HG03520 (cell line): Measurements from ENCODE around the gene ATG2A.

Source experiments
- ATAC-seq: cut with Tn5 transposase; IDR thresholded peaks from one replicate; pipeline ENCODE4 v1.9.1; 2021; ENCODE audit warnings: mild to moderate bottlenecking, moderate library complexity; ENCODE audit not compliant: unreplicated experiment

The ATG2A gene

GRCh38 chr11:64905516-64906313 is 11.3 kb downstream of the ATG2A start:
- ATAC-seq = no peak

- no peak for ATAC-seq
Measured at GRCh38 chr11:64903291-64903833, 13.6 kb downstream of the ATG2A start.

GRCh38 chr11:64902102-64902900 is 14.7 kb downstream of the ATG2A start:
- no peak for ATAC-seq

GRCh38 chr11:64900774-64901173 is 16.2 kb downstream of the ATG2A start:
- no peak for ATAC-seq

DNA sequence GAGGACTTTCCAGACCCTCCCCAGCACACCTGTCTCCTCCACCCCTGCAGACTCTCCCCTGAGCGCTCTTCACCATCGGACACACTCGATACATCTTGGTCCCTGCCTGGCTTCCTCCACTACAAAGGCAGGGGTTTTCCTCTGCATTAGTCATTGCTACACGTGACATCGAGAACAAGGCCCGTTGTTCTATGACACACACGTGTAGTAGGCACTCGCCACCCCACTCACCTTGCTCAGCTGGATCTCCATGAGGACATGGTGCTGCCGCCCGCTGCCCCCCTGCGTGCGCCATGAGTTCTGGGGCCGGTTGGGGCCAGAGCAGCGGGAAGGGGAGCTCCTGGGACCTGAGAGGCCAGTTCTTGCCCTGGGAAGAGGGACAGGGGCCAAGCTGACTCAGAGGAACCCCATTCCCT is 16.7 kb downstream of the ATG2A start:
- ATAC-seq = no peak

- no peak for ATAC-seq
Measured at GRCh38 chr11:64898541-64898940, 18.5 kb downstream of the ATG2A start.

DNA sequence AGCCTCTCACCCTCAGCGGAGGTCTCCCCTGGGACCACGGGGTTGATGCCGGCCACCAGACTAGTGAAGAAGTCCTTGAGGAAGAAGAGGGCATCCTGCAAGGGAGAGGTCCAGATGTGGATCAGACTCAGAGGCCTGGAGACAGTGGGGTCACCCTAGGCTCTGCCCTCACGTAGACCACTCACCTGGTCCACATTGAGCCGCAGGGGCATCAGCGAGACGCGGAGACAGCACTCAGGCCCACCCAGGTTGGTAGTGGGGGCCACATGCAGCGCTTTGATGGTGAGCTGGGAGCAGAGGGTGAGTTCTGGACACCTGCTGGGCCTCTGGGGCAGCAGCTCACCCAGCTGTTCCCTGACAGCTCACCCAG is 18.9 kb downstream of the ATG2A start:
- no peak for ATAC-seq

GRCh38 chr11:64897381-64898075 is 19.5 kb downstream of the ATG2A start:
- no peak for ATAC-seq

- no peak for ATAC-seq
Measured at GRCh38 chr11:64896448-64897022, 20.5 kb downstream of the ATG2A start.

DNA sequence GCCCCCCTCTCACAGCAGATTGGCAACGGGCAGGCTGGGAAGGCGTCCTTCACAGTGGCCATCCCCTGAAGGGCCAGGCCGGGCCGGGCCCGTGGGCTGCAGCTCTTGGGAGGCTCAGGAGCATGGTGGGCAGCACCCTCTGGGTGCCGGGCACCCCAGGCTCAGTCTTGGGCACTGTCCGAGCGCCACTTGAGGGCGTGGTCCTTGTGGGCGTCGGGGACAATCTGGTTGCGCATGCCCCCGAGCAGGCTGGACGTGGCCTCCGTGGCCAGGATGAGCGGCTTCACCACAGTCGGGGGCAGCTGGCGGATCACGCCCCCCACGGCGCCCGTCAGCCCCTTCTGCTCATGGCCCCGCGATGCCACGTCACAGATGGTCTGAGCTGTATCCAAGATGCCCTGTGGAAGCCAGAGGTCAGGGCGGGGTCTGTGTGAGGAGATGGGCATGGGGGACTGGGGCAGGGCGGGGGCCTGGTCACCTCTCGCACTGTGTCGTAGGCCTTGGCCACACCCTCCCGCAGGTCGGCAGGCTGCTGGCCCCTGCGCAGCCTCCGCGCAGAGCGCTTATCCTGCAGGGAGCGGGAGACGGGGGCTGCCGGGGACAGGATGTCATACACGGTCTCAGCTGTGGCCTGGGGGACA is 22.1 kb downstream of the ATG2A start:
- no peak for ATAC-seq

GRCh38 chr11:64894070-64894811 is 22.8 kb downstream of the ATG2A start:
- ATAC-seq = no peak

- no peak for ATAC-seq
Measured at GRCh38 chr11:64893194-64894069, 23.6 kb downstream of the ATG2A start.

- ATAC-seq = no peak
Measured at GRCh38 chr11:64892838-64893193, 24.2 kb downstream of the ATG2A start.

DNA sequence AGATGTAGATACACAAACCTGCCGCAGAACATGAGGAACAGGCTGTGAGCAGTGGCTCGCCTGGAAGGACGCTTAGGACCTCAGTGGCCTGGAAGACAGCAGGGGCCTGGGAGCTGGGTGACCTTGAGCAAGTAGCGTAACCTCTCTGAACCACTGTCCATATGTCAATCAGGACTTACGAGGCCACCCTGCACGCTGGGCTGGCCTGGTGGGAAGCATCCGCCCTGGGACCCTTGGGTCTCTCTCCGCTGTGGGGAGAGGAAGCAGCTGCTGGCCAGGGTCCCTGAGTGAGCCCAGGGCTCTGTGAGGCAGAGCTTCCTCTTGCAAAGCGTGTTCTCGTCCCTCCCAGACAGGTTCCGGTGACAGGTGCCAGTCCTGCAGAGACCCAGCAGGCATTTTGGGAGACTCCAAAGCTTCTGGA is 24.6 kb downstream of the ATG2A start:
- no peak for ATAC-seq

DNA sequence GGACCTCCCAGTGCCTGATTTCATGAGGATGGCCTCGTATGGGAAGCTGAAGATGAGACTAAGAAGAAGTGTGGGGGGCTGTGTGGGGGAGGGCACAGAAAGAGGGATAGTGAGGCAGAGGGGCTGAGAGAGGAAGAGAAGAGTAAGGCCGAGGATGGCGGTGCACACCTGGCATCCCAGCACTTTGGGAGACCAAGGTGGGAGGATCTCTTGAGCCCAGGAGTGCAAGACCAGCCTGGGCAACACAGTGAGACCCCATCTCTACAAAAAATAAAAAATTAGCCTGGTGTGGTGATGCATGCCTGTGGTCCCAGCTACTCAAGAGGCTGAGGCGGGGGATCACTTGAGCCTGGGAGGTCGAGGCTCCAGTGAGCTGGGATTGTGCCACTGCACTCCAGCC is 25.1 kb downstream of the ATG2A start:
- ATAC-seq = no peak

- no peak for ATAC-seq
Measured at GRCh38 chr11:64891215-64891848, 25.7 kb downstream of the ATG2A start.

GRCh38 chr11:64890522-64890939 is 26.5 kb downstream of the ATG2A start:
- no peak for ATAC-seq

GRCh38 chr11:64888729-64889511 is 28.1 kb downstream of the ATG2A start:
- no peak for ATAC-seq
